Tibial nerve (tissue), 4 donors: Measurements from ENCODE around the gene RAB11A. TPM values are rescaled to one million over a fixed set of nuclear protein-coding genes. Genes with fewer than 3 reads are reported as not detected.

ENCODE experiments used
- DNase-seq, 2 donors: peaks; one replicate each; pipeline ENCODE4 v3.0.0-alpha.2; 2019; ENCODE audit warnings: low spot score in 2 of 2
- H3K27ac ChIP-seq, 4 donors: fragments of 200-600 bp; sonication (generic) in 3 of 4; one replicate each; pipeline ENCODE4 v1.5.1; 2017 to 2019; ENCODE audit warnings: mild to moderate bottlenecking in 1 of 4
- H3K27me3 ChIP-seq, 2 donors: fragments of 200-600 bp; sonication (generic) in 1 of 2; one replicate each; pipeline versions ENCODE4 v1.5.1 to v1.6.0; 2017 to 2019
- H3K36me3 ChIP-seq, 3 donors: fragments of 200-600 bp; sonication (generic); one replicate each; pipeline ENCODE4 v1.5.1; 2018 to 2019
- H3K4me1 ChIP-seq, 4 donors: fragments of 200-600 bp; sonication (generic) in 3 of 4; one replicate each; pipeline ENCODE4 v1.5.1; 2017 to 2019
- H3K4me3 ChIP-seq, 4 donors: fragments of 200-600 bp; sonication (generic) in 3 of 4; one replicate each; pipeline ENCODE4 v1.5.1; 2017 to 2019; ENCODE audit warnings: mild to moderate bottlenecking in 1 of 4, moderate library complexity in 1 of 4
- H3K9me3 ChIP-seq, 4 donors: fragments of 200-600 bp; sonication (generic) in 3 of 4; one replicate each; pipeline ENCODE4 v1.5.1; 2017 to 2019
- EP300 ChIP-seq, 2 donors: sonication (generic); formaldehyde crosslinking; IDR thresholded peaks; one replicate each; pipeline ENCODE4 v1.6.1; 2017; ENCODE audit warnings: antibody characterized with exemption in 2 of 2, mild to moderate bottlenecking in 1 of 2
- POLR2A ChIP-seq, 2 donors: fragments of 450-650 bp; IDR thresholded peaks; one replicate each; pipeline ENCODE4 v1.6.1; 2017; ENCODE audit warnings: antibody characterized with exemption in 2 of 2, mild to moderate bottlenecking in 2 of 2, moderate library complexity in 2 of 2
- WGBS, 2 donors: methylation state at CpG; one replicate each; pipeline ENCODE4 v1.1.5; 2018; 5-methylcytosine and 5-hydroxymethylcytosine counted together
- total RNA-seq, 4 donors: library from RNA; depleted of rRNA; stranded (reverse); fragments of >200 nt; gene quantifications; one replicate each; pipeline ENCODE4 v1.1.0, GENCODE V29; 2016
- TF ChIP-seq, protein P1 (sequence below), 5 experiments: fragments of 200-600 bp in 3 of 5; fragments of 450-650 bp in 2 of 5; sonication (generic) in 3 of 5; IDR thresholded peaks; one replicate each; pipeline ENCODE4 v1.5.1; 2016 to 2019; ENCODE audit warnings: antibody characterized with exemption in 5 of 5, mild to moderate bottlenecking in 3 of 5, moderate library complexity in 2 of 5

RAB11A gene
- total RNA-seq, 4 donors from 2014 or later: 69.9 to 140 (median 84.3) TPM

DNA sequence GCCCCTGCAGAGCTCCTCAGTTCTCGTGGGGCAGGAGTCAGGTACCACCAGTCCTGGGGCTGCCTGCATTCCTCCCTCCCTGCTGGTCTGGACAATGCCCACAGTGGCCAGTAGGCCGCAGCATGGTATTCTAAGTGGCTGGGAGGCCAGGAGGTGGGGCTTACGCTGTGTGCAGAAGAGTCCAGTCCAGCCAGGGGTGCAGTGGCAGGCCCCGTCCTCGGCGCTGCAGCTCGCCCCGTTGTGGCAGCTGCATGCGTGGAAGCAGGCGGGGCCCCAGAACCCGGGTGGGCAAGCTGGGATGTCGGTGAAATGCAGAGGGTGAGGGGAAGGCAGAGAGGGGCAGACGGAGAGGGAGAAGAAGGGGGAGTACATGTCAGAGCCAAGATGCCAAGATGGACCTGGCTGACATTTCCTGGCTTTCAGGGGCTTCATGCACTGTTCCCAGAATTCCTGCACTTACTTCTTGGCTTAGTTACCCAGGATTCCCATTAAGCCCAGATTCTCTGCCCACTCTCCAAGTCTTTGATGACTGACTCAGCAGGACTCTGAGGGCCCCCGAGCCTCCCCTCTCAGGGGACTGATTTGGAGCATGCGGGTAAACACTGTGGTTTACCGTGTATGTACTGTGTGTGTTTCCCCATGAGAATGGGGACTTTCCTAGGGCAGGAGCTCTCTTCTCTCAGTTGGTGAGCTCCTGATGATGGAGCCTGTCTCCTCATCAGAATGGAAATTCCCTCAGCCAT, 47.5 kb downstream of the RAB11A start:
- TF ChIP-seq POLR2A (IDR thresholded peaks at IDR 0.05): no peak
- TF ChIP-seq, protein P1, sequence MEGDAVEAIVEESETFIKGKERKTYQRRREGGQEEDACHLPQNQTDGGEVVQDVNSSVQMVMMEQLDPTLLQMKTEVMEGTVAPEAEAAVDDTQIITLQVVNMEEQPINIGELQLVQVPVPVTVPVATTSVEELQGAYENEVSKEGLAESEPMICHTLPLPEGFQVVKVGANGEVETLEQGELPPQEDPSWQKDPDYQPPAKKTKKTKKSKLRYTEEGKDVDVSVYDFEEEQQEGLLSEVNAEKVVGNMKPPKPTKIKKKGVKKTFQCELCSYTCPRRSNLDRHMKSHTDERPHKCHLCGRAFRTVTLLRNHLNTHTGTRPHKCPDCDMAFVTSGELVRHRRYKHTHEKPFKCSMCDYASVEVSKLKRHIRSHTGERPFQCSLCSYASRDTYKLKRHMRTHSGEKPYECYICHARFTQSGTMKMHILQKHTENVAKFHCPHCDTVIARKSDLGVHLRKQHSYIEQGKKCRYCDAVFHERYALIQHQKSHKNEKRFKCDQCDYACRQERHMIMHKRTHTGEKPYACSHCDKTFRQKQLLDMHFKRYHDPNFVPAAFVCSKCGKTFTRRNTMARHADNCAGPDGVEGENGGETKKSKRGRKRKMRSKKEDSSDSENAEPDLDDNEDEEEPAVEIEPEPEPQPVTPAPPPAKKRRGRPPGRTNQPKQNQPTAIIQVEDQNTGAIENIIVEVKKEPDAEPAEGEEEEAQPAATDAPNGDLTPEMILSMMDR (IDR thresholded peaks at IDR 0.05): peak; percentile 7 to 63 (median 44)
- Histone ChIP-seq H3K27me3 (no peaks in the 10 kb centered on the region), H3K4me3 (no peak overlapping the region), H3K4me1 (peaks cover 0 to 19% (median 3%) of the 10 kb centered on the region in 4 donors), H3K27ac (no peak overlapping the region), H3K9me3 (no peaks in the 10 kb centered on the region), H3K36me3 (peaks cover 0 to 14% (median 0%) of the 10 kb centered on the region in 3 donors)
- DNase-seq: peak in 1 of 2 donors; percentile 13
- WGBS, 2 donors: 22 to 43% methylated on average over 16 of the region's 16 CpGs

DNA sequence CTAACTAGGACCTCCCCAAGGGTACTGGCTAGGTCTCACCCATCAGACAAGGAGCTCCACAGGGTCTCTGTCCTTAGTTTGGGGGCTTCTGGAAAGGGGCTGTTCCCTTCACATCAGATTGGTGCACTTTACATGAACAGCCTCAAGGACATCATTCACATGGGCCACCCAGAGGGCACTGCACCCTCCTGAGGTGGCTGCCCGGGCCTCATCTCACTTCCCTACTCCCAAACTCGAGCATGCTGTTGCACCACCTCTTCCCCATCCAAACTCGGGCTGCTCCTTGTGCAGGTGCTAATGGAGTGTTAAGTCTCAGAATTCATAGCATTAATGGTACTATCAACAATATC, 48.1 kb downstream of the RAB11A start:
- H3K4me3 ChIP-seq: no peak overlapping the region
- no peaks in the 10 kb centered on the region for H3K9me3 ChIP-seq
- peaks cover 0 to 19% (median 3%) of the 10 kb centered on the region in 4 donors for H3K4me1 ChIP-seq
- TF ChIP-seq EP300 (IDR thresholded peaks at IDR 0.05) (no peak), POLR2A (IDR thresholded peaks at IDR 0.05) (no peak)
- TF ChIP-seq, protein P1 (IDR thresholded peaks at IDR 0.05): no peak
- 72 to 89% methylated on average over 3 of the region's 3 CpGs for WGBS, 2 donors
- peaks cover 0 to 9% (median 0%) of the 10 kb centered on the region in 3 donors for H3K36me3 ChIP-seq
- H3K27ac ChIP-seq: no peak overlapping the region
- no peak for DNase-seq
- H3K27me3 ChIP-seq: no peaks in the 10 kb centered on the region

DNA sequence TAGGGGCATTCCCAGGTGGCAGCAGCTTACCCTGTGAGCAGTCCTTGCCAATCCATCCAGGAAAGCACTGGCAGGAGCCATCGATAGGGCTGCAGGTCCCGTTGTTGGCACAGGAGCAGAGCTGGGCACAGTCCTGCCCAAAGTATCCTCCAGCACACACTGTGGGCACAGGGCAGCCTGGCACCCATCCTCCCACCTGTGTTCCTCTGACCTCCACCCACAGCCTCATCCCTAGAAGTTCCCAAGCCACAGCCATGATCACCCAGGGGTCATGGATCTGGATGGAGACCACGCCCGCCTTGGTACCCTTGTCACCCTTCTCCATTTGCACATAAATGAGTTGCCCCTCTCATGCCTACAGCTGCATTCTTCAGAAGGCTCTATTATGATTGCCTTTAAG, 48.6 kb downstream of the RAB11A start:
- TF ChIP-seq, protein P1 (IDR thresholded peaks at IDR 0.05): no peak
- TF ChIP-seq POLR2A (IDR thresholded peaks at IDR 0.05) (no peak), EP300 (IDR thresholded peaks at IDR 0.05) (no peak)
- no peak for DNase-seq
- Histone ChIP-seq H3K27me3 (no peaks in the 10 kb centered on the region), H3K9me3 (no peaks in the 10 kb centered on the region), H3K4me3 (no peak overlapping the region), H3K27ac (no peak overlapping the region), H3K36me3 (peaks cover 0 to 9% (median 0%) of the 10 kb centered on the region in 3 donors), H3K4me1 (peaks cover 0 to 19% (median 3%) of the 10 kb centered on the region in 4 donors)
- WGBS, 2 donors: 96 to 100% methylated on average over 4 of the region's 4 CpGs

DNA sequence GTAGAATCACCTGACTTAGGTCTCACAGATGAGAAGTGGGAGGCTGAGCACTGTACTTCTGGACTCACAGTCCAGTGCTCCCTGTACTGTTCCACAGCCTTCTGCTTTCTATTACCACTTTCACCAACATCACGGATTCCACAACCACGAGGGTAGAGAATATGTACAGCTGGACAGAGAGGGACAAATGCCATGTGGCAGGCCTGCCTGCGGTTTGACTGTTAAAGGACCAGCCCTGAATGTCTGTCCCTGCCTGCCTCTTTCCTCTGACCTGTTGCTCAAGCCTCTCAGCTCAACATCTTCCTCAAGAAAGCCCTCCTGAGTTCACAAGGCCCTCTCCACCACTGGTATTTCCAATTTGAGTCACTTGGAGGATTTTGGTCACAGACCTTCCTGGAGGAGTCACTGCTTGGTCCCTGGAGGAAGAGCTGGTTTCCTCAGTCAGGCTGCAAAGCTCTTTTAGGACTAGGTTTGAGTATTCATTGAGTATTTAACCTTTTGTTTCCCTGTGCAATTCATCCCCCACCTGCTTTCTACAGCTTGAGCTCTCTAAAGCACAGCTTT, 49.1 kb downstream of the RAB11A start:
- no peaks in the 10 kb centered on the region for H3K9me3 ChIP-seq
- TF ChIP-seq, protein P1 (IDR thresholded peaks at IDR 0.05): no peak
- TF ChIP-seq POLR2A (IDR thresholded peaks at IDR 0.05): no peak
- no peak for TF ChIP-seq EP300 (IDR thresholded peaks at IDR 0.05)
- 84 to 89% methylated on average over 3 of the region's 3 CpGs for WGBS, 2 donors
- peaks cover 0 to 9% (median 0%) of the 10 kb centered on the region in 3 donors for H3K36me3 ChIP-seq
- DNase-seq: no peak
- peaks cover 0 to 19% (median 3%) of the 10 kb centered on the region in 4 donors for H3K4me1 ChIP-seq
- no peak overlapping the region for H3K4me3 ChIP-seq
- H3K27ac ChIP-seq: no peak overlapping the region
- no peaks in the 10 kb centered on the region for H3K27me3 ChIP-seq

DNA sequence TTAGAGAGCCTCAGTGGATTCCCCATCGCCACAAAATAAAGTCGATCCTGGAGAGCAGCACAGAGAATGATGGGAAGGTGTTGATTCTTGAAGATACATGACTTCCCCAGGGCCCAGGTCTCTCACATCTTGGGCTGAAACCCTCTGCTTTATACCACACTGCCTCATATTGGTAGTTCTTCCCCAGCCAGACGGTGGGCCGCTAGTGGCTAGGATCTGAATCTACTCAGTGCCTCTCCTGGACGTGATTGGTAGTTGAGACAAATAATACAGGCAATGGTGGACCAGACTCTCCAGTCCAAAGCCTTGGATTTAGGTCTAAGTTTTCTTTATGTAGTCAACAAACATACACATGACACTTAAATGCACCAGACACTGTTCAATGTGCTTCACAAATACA, 49.7 kb downstream of the RAB11A start:
- WGBS, 2 donors: 91 to 96% methylated on average over 5 of the region's 5 CpGs
- no peak for DNase-seq

More for the DNA sequence above, 49.7 kb downstream of the RAB11A start:
- H3K36me3 ChIP-seq: peaks cover 0 to 9% (median 0%) of the 10 kb centered on the region in 3 donors
- TF ChIP-seq, protein P1 (IDR thresholded peaks at IDR 0.05): no peak
- TF ChIP-seq EP300 (IDR thresholded peaks at IDR 0.05): no peak
- TF ChIP-seq POLR2A (IDR thresholded peaks at IDR 0.05): no peak
- H3K27ac ChIP-seq: no peak overlapping the region
- no peaks in the 10 kb centered on the region for H3K9me3 ChIP-seq
- no peaks in the 10 kb centered on the region for H3K27me3 ChIP-seq
- H3K4me3 ChIP-seq: no peak overlapping the region
- H3K4me1 ChIP-seq: peaks cover 0 to 15% (median 3%) of the 10 kb centered on the region in 4 donors
